IgD-negative memory B cell (primary cell): ENCODE data around the gene ZNF23. TPM values are rescaled to one million over a fixed set of nuclear protein-coding genes. Genes with fewer than 3 reads are reported as not detected.

Experiments used
- H3K27ac Mint-ChIP-seq, 3 donors: one replicate each; pipeline ENCODE4 v1.8.0; 2020 to 2022; ENCODE audit warnings: mild to moderate bottlenecking in 3 of 3, mixed read lengths in 3 of 3, moderate library complexity in 1 of 3
- H3K27me3 Mint-ChIP-seq: one replicate; pipeline ENCODE4 v1.8.0; 2021; ENCODE audit warnings: mixed read lengths
- H3K36me3 Mint-ChIP-seq: one replicate; pipeline ENCODE4 v1.8.0; 2020; ENCODE audit warnings: mild to moderate bottlenecking, mixed read lengths
- H3K4me1 Mint-ChIP-seq, 3 donors: one replicate each; pipeline ENCODE4 v1.8.0; 2020 to 2022; ENCODE audit warnings: mixed read lengths in 3 of 3, mild to moderate bottlenecking in 1 of 3
- H3K4me3 Mint-ChIP-seq, 4 donors: one replicate each; pipeline ENCODE4 v1.8.0; 2020 to 2022; ENCODE audit warnings: mild to moderate bottlenecking in 4 of 4, mixed read lengths in 4 of 4, moderate library complexity in 3 of 4
- H3K9me3 Mint-ChIP-seq, 3 donors: one replicate each; pipeline ENCODE4 v1.8.0; 2020 to 2021; ENCODE audit warnings: mixed read lengths in 3 of 3, mild to moderate bottlenecking in 1 of 3
- polyA plus RNA-seq: library from polyadenylated mRNA; unstranded; fragments of 300-500 nt; fragmentation: Illumina TruSeq; gene quantifications from one replicate; pipeline ENCODE4 v1.2.3, GENCODE V29; 2021

ZNF23 gene
- polyA plus RNA-seq, 1 donor from 2014 or later: 6.5 TPM

DNA sequence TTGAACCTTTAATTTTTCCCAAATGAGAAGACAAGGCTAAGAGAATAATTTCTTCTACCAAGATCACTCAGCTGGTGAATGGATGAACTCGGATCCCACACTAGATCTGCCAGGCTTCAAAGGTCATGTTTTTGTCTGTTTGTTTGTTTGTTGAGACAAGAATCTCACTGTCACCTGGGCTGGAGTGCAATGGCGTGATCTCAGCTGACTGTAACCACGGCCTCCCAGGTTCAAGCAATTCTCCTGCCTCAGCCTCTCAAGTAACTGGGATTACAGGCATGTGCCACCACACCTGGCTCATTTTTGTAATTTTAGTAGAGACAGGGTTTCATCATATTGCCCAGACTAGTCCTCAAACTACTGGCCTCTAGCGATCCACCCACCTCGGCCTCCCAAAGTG, 20.5 kb upstream of the ZNF23 start:
- peaks cover 0 to 2% (median 0%) of the 10 kb centered on the region in 3 donors for H3K9me3 Mint-ChIP-seq
- peak overlapping the region; percentile 41 to 95 (median 84) for H3K27ac Mint-ChIP-seq
- H3K27me3 Mint-ChIP-seq: no peaks in the 10 kb centered on the region
- H3K36me3 Mint-ChIP-seq: peaks cover 15% of the 10 kb centered on the region
- peaks cover 14 to 16% (median 15%) of the 10 kb centered on the region in 3 donors for H3K4me1 Mint-ChIP-seq
- H3K4me3 Mint-ChIP-seq: peak overlapping the region in 1 of 4 donors; percentile 24

DNA sequence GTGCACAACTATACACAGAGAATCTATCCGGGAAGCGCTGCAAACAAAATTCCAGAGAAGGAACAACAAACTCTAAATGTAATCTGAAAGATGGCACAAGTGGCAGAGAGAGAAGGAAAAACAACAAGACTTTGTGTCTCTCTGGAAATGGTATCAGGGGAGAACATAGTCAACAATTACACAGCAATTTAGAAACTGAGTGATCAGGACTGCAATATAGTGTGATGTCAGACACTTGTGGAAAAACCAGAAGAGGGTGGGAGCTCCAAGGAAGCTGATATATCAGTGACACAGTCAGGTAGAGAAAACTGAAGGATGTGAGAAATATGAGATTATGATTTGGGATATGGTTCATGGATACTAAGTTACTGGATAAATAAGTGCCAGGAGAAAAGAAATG, 18.9 kb upstream of the ZNF23 start:
- peak overlapping the region in 1 of 4 donors; percentile 18 for H3K4me3 Mint-ChIP-seq
- H3K27ac Mint-ChIP-seq: peak overlapping the region in 1 of 3 donors; percentile 19

DNA sequence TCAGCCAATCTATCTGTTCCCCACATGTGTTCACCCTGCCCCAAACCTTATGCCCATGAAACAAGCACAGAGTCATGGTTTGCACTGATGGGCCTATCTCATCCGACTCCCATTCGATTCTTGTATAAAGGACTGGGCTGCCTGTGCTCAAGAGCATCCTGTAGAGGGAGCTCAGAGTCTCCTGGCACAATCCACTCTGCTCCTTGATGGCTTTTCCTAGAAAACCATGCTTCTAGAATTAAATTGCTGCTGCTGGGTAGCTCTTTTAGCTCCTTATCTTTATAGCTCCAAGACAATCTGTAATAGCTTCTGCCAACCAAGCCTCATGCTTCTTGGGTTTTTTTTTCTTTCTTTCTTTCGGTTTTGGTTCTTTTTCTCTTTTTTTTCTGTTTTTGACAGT, 17.4 kb upstream of the ZNF23 start:
- Mint-ChIP-seq H3K36me3 (peaks cover 26% of the 10 kb centered on the region), H3K9me3 (no peaks in the 10 kb centered on the region), H3K4me3 (no peak overlapping the region), H3K27ac (no peak overlapping the region), H3K4me1 (peaks cover 8 to 11% (median 9%) of the 10 kb centered on the region in 3 donors), H3K27me3 (no peaks in the 10 kb centered on the region)

More for the DNA sequence above, 18.9 kb upstream of the ZNF23 start:
- Mint-ChIP-seq H3K27me3 (no peaks in the 10 kb centered on the region), H3K9me3 (no peaks in the 10 kb centered on the region), H3K36me3 (peaks cover 18% of the 10 kb centered on the region), H3K4me1 (peaks cover 14 to 17% (median 15%) of the 10 kb centered on the region in 3 donors)

DNA sequence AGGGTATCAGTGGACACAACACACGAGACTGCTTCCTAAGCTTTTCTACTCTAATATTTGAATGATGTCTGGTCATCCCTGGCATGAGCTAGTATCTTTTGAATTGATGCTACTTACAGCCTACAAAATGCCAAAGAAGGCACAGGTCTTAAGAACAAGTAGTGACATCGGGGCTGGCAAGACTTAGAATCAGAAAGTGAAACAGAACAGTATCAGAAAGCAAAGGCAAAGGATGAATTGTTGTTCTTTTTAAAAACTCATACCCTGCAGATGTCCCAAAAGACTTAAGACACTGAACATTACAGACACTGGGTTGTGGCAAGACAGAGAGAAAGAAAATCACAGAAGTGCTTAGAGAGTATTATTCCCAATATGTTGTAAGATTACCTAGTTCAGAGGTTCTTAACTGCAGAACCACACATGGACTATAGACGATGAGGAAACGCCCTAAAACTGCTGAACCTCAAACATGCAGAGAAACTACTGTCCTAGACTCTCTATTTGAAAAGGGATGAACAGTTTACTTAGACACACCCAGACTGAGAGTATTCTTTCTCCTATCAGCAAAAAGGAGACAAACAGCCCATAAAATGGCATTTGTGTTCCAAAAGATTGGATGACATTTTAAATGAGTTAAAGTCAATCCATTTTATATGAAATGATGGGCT, 14.5 kb upstream of the ZNF23 start:
- H3K36me3 Mint-ChIP-seq: peaks cover 29% of the 10 kb centered on the region
- H3K9me3 Mint-ChIP-seq: no peaks in the 10 kb centered on the region
- no peak overlapping the region for H3K27ac Mint-ChIP-seq
- peak overlapping the region in 1 of 4 donors; percentile 10 for H3K4me3 Mint-ChIP-seq
- H3K4me1 Mint-ChIP-seq: peaks cover 0 to 6% (median under 1%) of the 10 kb centered on the region in 3 donors
- H3K27me3 Mint-ChIP-seq: no peaks in the 10 kb centered on the region

DNA sequence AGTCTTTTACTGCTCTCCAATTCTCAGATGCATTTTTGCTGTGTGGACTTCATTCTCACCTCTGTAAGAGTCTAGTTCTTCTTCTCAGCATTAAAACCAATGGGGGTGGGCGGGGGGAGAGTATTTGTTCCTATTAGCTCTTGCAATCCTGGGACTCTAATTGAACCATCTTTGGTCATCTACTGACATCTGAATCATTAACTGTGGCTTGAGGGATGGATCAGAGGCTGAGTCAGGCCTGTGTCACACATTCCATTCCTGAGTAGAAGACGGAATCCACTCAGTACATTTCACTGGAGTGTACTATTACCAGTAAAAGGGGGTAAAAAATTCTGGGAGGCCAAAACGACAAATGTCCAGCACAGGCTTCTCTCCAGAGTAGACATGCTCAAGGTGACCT, 12.8 kb upstream of the ZNF23 start:
- no peak overlapping the region for H3K27ac Mint-ChIP-seq
- H3K4me3 Mint-ChIP-seq: no peak overlapping the region
- peaks cover 0 to 2% (median 0%) of the 10 kb centered on the region in 3 donors for H3K4me1 Mint-ChIP-seq
- H3K36me3 Mint-ChIP-seq: peaks cover 24% of the 10 kb centered on the region
- no peaks in the 10 kb centered on the region for H3K9me3 Mint-ChIP-seq
- H3K27me3 Mint-ChIP-seq: no peaks in the 10 kb centered on the region

DNA sequence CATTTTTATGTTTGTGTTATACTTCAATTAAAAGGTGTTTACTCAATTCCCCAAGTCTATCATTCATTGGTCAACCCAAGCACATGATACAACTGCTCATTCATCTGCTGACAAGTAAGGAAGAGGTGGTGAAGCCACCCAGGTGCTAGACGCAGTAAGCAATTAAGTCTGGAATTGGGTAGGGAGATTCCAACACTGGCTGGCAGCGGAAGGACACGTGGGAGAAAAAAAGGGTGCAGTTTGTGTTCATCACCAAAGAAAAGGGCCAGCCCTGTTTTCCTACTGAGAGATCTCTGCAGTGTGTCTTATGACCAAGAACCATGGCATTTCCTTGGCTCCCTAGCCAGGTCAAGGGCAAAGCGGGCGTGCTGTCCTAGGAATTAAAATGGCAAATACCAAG, 11.8 kb upstream of the ZNF23 start:
- Mint-ChIP-seq H3K27me3 (no peaks in the 10 kb centered on the region), H3K4me3 (no peak overlapping the region), H3K4me1 (peaks cover 0 to 2% (median 0%) of the 10 kb centered on the region in 3 donors), H3K27ac (no peak overlapping the region), H3K9me3 (no peaks in the 10 kb centered on the region), H3K36me3 (peaks cover 25% of the 10 kb centered on the region)

DNA sequence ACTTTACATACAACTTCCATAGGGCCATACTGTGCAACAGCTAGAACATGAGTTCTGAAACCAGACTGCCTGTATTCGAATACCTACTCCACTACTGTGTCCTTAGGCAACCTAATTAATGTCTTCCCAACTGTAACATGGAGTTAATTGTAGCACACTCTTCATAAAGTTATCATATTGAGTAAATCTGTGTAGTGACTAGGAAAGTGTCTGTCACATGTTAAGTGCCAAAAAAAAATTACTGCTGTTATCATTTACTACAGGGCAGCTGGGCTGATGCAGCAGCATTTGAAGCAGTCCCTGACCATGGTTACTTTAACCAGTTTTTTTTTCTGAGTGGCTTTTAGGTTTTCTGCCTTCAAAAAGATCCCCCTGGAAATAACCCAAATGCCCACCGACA, 10.9 kb upstream of the ZNF23 start:
- Mint-ChIP-seq H3K9me3 (no peaks in the 10 kb centered on the region), H3K27me3 (no peaks in the 10 kb centered on the region), H3K4me1 (peaks cover 0 to 2% (median 0%) of the 10 kb centered on the region in 3 donors), H3K4me3 (no peak overlapping the region), H3K36me3 (peaks cover 23% of the 10 kb centered on the region), H3K27ac (peak overlapping the region in 1 of 3 donors; percentile 37)

DNA sequence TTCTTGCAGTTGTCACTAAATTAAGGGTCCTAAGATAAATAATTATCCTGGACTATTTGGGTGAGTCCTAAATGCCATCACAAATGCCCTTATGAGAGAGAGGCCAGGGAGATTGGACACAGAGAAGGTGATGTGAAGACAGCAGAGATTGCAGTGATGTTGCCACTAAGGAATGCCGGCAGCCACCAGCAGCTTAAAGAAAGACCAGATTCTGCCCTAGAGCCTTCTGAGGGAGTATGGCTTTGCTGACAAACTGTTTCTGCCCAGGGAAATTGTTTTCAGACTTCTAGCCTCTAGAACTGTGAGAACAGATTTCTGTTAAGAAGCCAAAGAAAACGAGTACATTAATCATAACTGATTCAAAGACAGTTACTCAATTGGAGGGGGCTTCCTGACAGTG, 10.0 kb upstream of the ZNF23 start:
- Mint-ChIP-seq H3K4me1 (no peaks in the 10 kb centered on the region), H3K27me3 (no peaks in the 10 kb centered on the region), H3K4me3 (no peak overlapping the region), H3K9me3 (no peaks in the 10 kb centered on the region), H3K36me3 (peaks cover 22% of the 10 kb centered on the region), H3K27ac (peak overlapping the region in 1 of 3 donors; percentile 58)

DNA sequence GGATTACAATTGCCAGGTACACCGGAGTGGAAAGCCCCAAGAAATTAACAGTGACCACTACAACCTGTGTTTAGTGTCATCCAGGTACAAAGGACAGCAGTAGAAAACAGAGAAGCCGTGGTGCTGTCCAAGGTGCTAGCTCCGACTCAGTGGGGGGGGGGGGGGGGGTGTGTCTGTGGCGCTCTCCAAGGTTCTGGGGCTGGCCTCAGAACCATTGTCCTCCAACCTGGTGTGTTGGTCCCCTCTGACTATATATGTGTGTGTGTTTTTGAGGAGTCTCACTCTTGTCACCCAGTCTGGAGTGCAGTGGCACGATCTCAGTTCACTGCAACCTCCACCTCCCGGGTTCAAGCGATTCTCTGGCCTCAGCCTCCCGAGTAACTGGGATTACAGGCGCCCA, 5.8 kb upstream of the ZNF23 start:
- no peaks in the 10 kb centered on the region for H3K9me3 Mint-ChIP-seq
- peaks cover 11% of the 10 kb centered on the region for H3K36me3 Mint-ChIP-seq
- H3K27me3 Mint-ChIP-seq: no peaks in the 10 kb centered on the region
- peaks cover 0 to 4% (median 0%) of the 10 kb centered on the region in 3 donors for H3K4me1 Mint-ChIP-seq
- H3K4me3 Mint-ChIP-seq: peak overlapping the region in 1 of 4 donors; percentile 27
- peak overlapping the region in 1 of 3 donors; percentile 71 for H3K27ac Mint-ChIP-seq

DNA sequence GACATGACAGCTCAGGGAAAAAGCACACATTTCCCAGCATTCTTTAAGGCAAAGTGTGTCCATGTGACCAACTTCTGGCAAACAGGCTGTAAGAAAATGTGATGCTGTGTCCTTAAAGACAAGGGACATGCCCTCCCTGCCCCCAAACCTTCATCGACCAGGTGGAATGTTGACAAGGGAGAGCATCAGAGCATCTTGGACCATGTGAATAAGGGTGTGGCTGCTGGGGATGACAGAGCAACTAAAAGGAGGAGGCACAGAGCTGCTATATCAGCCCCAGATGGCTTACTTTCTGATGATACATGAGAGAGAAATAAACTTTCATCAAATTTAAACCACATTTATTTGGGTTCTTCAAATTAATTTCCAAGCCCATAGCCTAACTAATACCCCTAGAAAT, 2.2 kb upstream of the ZNF23 start:
- H3K9me3 Mint-ChIP-seq: no peaks in the 10 kb centered on the region
- H3K36me3 Mint-ChIP-seq: peaks cover 3% of the 10 kb centered on the region
- peaks cover 8 to 21% (median 8%) of the 10 kb centered on the region in 3 donors for H3K4me1 Mint-ChIP-seq
- H3K27ac Mint-ChIP-seq: peak overlapping the region in 1 of 3 donors; percentile 55
- H3K27me3 Mint-ChIP-seq: no peaks in the 10 kb centered on the region
- H3K4me3 Mint-ChIP-seq: peak overlapping the region in 1 of 4 donors; percentile 76

DNA sequence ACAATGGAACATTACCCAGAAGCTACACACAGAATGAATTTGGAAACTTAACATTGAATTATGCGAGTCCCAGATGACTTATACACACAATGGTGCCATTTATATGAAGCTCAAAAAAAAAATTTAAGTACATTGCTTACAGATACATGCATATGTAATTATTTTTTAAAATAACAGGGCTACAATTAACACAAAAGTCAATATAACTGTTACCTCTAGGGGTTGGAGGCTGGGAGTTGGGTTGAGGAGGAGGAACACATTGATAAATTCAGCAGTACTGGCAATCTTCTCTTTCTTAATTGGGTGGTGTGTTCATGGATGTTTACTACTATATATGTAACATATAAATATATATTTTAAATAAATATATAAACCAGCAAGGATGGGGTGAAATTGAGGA, 1.1 kb downstream of the ZNF23 start:
- Mint-ChIP-seq H3K27me3 (no peaks in the 10 kb centered on the region), H3K36me3 (peaks cover 1% of the 10 kb centered on the region)

DNA sequence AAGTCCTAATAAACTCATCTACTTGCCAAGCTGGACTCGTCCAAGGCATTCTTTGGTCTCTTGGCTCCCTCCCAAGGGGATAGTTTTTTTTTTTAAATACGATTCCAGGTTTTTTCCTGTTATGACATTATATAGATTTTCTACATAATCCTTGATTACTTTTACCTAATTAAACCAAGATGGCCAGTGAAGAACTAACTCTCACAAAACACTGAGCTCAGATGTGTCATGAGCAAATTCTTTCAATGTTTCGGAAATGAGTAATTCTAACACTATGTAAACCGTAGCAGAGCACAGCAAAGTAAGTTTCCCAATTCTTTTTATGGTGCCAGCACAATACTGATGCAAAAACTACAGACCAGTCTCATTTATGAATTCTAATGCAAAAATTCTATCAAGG, 1.8 kb downstream of the ZNF23 start:
- no peak overlapping the region for H3K27ac Mint-ChIP-seq
- H3K27me3 Mint-ChIP-seq: no peaks in the 10 kb centered on the region
- peak overlapping the region in 2 of 4 donors; percentile 6 to 80 for H3K4me3 Mint-ChIP-seq
- no peaks in the 10 kb centered on the region for H3K9me3 Mint-ChIP-seq
- peaks cover 8 to 21% (median 8%) of the 10 kb centered on the region in 3 donors for H3K4me1 Mint-ChIP-seq
- peaks cover 2% of the 10 kb centered on the region for H3K36me3 Mint-ChIP-seq

More for the DNA sequence above, 1.1 kb downstream of the ZNF23 start:
- H3K4me3 Mint-ChIP-seq: peak overlapping the region; percentile 54 to 98 (median 88)
- H3K27ac Mint-ChIP-seq: peak overlapping the region in 1 of 3 donors; percentile 69
- H3K4me1 Mint-ChIP-seq: peaks cover 8 to 21% (median 8%) of the 10 kb centered on the region in 3 donors
- H3K9me3 Mint-ChIP-seq: no peaks in the 10 kb centered on the region

DNA sequence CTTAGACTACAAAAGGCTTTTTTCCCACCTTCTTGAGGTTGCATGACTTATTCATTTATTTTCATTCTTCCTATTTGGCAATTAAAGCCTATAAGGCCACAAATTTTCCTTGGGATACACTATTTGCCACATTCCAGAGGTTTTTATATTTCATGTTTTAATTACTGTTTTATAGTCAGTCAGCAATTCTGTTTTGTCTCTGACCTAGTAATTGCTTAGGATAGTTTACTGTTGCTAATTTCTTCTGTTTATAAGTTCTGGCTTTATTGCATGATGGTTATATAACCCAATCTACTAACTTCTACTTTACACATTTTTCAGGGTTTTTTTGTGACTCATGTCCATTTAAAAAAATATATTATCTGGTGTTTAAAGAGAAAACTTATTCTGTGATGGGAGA, 2.5 kb downstream of the ZNF23 start:
- Mint-ChIP-seq H3K4me1 (peaks cover 8 to 21% (median 8%) of the 10 kb centered on the region in 3 donors), H3K4me3 (peak overlapping the region in 1 of 4 donors; percentile 12), H3K27ac (peak overlapping the region in 1 of 3 donors; percentile 19), H3K27me3 (no peaks in the 10 kb centered on the region), H3K9me3 (no peaks in the 10 kb centered on the region), H3K36me3 (peaks cover 8% of the 10 kb centered on the region)

DNA sequence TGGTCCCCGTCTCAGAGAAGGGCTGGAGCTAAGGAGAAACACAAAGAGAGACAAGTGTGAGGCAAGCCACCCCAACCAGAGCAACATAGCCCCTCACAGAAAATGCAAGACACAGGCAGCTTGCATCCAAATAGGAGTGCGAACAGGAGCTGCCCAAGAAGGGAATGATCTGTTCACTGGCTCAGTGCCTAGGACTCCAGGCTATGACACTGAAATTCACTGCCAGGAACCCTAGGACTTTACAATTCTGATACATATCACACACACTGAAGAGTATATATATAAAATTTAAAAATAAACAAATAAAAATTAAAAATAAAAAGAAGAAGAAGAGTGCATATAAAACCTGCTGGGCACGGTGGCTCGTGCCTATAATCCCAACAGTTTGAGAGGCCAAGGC, 5.2 kb downstream of the ZNF23 start:
- no peaks in the 10 kb centered on the region for H3K27me3 Mint-ChIP-seq
- no peak overlapping the region for H3K27ac Mint-ChIP-seq
- peaks cover 0 to 11% (median 2%) of the 10 kb centered on the region in 3 donors for H3K4me1 Mint-ChIP-seq
- peaks cover 3 to 10% (median 4%) of the 10 kb centered on the region in 3 donors for H3K9me3 Mint-ChIP-seq
- H3K4me3 Mint-ChIP-seq: no peak overlapping the region
- peaks cover 14% of the 10 kb centered on the region for H3K36me3 Mint-ChIP-seq

DNA sequence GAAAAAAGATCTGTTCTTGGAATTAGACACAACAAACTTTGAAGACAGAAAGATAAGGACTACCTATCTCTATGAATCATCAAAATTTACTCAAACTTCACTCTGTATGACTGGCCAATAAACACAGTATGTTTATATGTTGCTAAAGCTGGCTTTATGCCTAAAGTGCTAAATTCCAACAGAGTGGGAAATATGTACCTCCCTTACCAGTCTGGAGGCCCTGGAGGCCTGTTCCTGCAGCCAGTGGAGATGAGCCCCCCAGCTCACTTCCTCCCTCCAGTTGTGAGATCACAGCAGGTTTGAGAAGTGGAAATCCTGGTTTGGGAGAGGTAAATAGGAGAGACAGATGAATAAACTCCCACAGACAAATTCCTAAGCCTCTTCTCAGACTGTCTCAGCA, 9.0 kb downstream of the ZNF23 start:
- H3K4me1 Mint-ChIP-seq: peaks cover 0 to 3% (median 0%) of the 10 kb centered on the region in 3 donors
- peaks cover 36% of the 10 kb centered on the region for H3K36me3 Mint-ChIP-seq
- H3K9me3 Mint-ChIP-seq: peaks cover 9 to 26% (median 18%) of the 10 kb centered on the region in 3 donors
- no peaks in the 10 kb centered on the region for H3K27me3 Mint-ChIP-seq
- H3K4me3 Mint-ChIP-seq: no peak overlapping the region
- H3K27ac Mint-ChIP-seq: no peak overlapping the region

DNA sequence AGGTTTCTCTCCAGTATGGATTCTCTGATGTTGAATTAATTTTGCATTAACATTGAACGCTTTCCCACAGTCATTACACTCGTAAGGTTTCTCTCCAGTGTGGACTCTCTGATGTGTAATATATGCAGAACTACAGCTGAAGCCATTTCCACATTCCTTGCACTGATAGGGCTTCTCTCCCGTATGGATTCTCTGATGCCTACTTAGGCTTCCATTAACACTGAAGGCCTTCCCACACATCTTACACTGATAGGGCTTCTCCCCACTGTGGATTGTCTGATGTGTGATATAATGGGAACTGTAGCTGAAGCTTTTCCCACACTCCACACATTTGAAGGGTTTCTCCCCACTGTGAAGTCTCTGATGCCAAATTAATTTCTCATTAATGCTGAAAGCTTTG, 13.0 kb downstream of the ZNF23 start:
- H3K27ac Mint-ChIP-seq: no peak overlapping the region
- peaks cover 11 to 35% (median 33%) of the 10 kb centered on the region in 3 donors for H3K9me3 Mint-ChIP-seq
- H3K4me3 Mint-ChIP-seq: no peak overlapping the region
- H3K27me3 Mint-ChIP-seq: no peaks in the 10 kb centered on the region
- peaks cover 26% of the 10 kb centered on the region for H3K36me3 Mint-ChIP-seq
- H3K4me1 Mint-ChIP-seq: peaks cover 0 to 3% (median 0%) of the 10 kb centered on the region in 3 donors
